ENCODE data around the gene IL17RD. TPM values are rescaled to one million over a fixed set of nuclear protein-coding genes. Genes with fewer than 3 reads are reported as not detected.

IL17RD gene
- total RNA-seq (2013), result 0.06 TPM
- polyA plus RNA-seq, result not detected
- polyA minus RNA-seq, result 0.28 TPM in 1 of 2 replicates, not detected in the other
- 0 to 3.6 (median 0.13) reads per million in 11 experiments for total RNA-seq

DNA sequence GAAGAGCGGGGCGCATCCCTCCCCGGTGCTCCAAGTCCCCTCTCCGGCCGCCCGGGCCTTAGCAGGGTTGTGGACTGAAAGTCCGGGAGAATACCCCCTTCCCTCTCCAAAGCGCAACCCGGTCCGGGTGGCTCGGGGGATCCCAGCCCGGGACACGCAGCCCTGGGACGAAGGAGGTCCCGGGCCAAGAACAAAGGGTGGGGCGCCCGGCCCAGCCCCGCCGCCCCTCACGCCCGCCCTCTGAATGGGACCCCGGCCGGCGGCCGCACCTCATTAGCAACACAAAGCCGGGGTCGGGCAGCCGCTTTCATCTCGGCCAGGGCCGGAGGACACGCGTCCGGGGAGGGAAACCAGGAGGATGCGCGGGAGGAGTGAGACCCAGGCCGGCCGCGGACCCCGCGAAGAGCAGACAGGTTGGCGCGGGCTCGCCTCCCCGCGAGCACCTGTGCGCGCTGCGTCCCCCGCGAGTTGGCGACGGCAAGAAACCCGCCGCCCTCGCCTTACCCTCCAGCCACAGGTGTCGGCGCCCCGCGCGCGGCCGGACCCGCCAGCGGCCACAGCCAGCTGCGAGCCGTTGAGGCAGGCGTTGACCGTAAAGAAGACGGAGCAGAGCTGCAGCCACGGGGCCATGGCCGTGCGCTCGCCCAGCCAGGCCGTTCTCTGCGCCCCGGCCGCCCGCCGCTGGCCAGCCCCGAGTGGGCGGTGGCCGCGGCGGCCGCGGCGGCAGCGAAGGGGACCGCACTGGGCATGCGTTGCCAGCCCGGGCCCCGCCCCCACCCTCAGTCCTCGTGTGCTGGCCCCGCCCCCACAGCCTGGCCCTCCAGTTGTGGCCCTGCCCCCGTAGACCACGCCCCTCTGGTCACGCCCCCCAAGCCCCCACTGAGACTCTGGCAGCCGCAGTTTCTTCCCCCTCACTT, at the start of gene IL17RD:
Gene IL17RD (minus strand): TSS at position 697 of the 917 bp plus-strand sequence. CDS start 67 bp downstream, at position 630.
- under 1% methylated on average over 85 of the region's 98 CpGs for WGBS (ENCODE audit: insufficient coverage)
- H3K27ac Mint-ChIP-seq, result no peak within 1 kb of the TSS
- peak within 1 kb of the TSS; percentile 19 to 74 (median 54) for H3K4me3 ChIP-seq (replicated peaks in 1 of 3; ENCODE audit: low read depth in 2 of 3, low read length in 3 of 3)
- peak within 1 kb of the TSS; percentile 19 for H3K9ac ChIP-seq (ENCODE audit: insufficient read depth, low read length, poor library complexity, severe bottlenecking)
- H4K20me1 ChIP-seq (ENCODE audit: insufficient read depth, low read length), result no peaks in the 10 kb centered on the region
- H3K4me3 Mint-ChIP-seq, result peak within 1 kb of the TSS; percentile 80 to 93
- H3K4me1 ChIP-seq (ENCODE audit: control insufficient read depth in 1 of 2, insufficient read depth in 2 of 2, low read length in 2 of 2), result peaks cover 14 to 17% of the 10 kb centered on the region in 2 donors
- H3K27me3 ChIP-seq (ENCODE audit: control insufficient read depth in 2 of 2, insufficient read depth in 2 of 2, low read length in 2 of 2), result peaks cover 77 to 90% of the 10 kb centered on the region in 2 donors
- H3K27me3 Mint-ChIP-seq (ENCODE audit: low read depth in 3 of 3), result peaks cover 81 to 94% (median 85%) of the 10 kb centered on the region in 3 donors
- peak within 1 kb of the TSS; percentile 93 for H3K4me2 ChIP-seq (replicated peaks; ENCODE audit: extremely low read depth, low read length, poor library complexity, severe bottlenecking)
- H3K4me1 Mint-ChIP-seq, result peaks cover 11% of the 10 kb centered on the region
- no peaks in the 10 kb centered on the region for H3K79me2 ChIP-seq (ENCODE audit: insufficient read depth, low read length)
- no peaks in the 10 kb centered on the region for H3K36me3 ChIP-seq (replicated peaks in 1 of 2; ENCODE audit: control insufficient read depth in 1 of 2, insufficient read depth in 2 of 2, low read length in 2 of 2)
- H3K9me3 Mint-ChIP-seq, result peaks cover 0 to 14% (median 7%) of the 10 kb centered on the region in 7 donors
- no peak within 1 kb of the TSS for H3K27ac ChIP-seq (ENCODE audit: low read depth in 1 of 2, low read length in 2 of 2)
- peaks cover 0 to 11% of the 10 kb centered on the region in 2 donors for H3K36me3 Mint-ChIP-seq
- intact Hi-C loops (cut with micrococcal nuclease), result no loop called here
- TF ChIP-seq, protein P1, sequence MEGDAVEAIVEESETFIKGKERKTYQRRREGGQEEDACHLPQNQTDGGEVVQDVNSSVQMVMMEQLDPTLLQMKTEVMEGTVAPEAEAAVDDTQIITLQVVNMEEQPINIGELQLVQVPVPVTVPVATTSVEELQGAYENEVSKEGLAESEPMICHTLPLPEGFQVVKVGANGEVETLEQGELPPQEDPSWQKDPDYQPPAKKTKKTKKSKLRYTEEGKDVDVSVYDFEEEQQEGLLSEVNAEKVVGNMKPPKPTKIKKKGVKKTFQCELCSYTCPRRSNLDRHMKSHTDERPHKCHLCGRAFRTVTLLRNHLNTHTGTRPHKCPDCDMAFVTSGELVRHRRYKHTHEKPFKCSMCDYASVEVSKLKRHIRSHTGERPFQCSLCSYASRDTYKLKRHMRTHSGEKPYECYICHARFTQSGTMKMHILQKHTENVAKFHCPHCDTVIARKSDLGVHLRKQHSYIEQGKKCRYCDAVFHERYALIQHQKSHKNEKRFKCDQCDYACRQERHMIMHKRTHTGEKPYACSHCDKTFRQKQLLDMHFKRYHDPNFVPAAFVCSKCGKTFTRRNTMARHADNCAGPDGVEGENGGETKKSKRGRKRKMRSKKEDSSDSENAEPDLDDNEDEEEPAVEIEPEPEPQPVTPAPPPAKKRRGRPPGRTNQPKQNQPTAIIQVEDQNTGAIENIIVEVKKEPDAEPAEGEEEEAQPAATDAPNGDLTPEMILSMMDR (IDR thresholded peaks at IDR 0.05), result no peak
- peak; percentile 32 to 62 (median 48) for DNase-seq
- H2AFZ ChIP-seq (ENCODE audit: insufficient read depth, low read depth, low read length, poor library complexity, severe bottlenecking), result peak within 1 kb of the TSS; percentile 75
- H3K9me3 ChIP-seq (replicated peaks in 1 of 2; ENCODE audit: control insufficient read depth in 1 of 2, insufficient read depth in 1 of 2, low read length in 2 of 2), result peaks cover 0 to 13% of the 10 kb centered on the region in 2 donors

GRCh38 chr3:57206423-57206822, 41.3 kb upstream of the IL17RD start:
- Mint-ChIP-seq H3K36me3 (no peaks in the 10 kb centered on the region), H3K4me3 (no peak overlapping the region), H3K9me3 (no peaks in the 10 kb centered on the region), H3K27ac (no peak overlapping the region), H3K27me3 (ENCODE audit: low read depth in 3 of 3) (peaks cover 0 to 2% (median 0%) of the 10 kb centered on the region in 3 donors), H3K4me1 (no peaks in the 10 kb centered on the region)
- H3K36me3 ChIP-seq (replicated peaks in 1 of 2; ENCODE audit: control insufficient read depth in 1 of 2, insufficient read depth in 2 of 2, low read length in 2 of 2), result no peaks in the 10 kb centered on the region
- no peak overlapping the region for H3K4me3 ChIP-seq (replicated peaks in 1 of 3; ENCODE audit: low read depth in 2 of 3, low read length in 3 of 3)
- DNase-seq, result no peak
- no peaks in the 10 kb centered on the region for H3K79me2 ChIP-seq (ENCODE audit: insufficient read depth, low read length)
- no peaks in the 10 kb centered on the region for H3K27me3 ChIP-seq (ENCODE audit: control insufficient read depth in 2 of 2, insufficient read depth in 2 of 2, low read length in 2 of 2)
- no peaks in the 10 kb centered on the region for H3K9me3 ChIP-seq (replicated peaks in 1 of 2; ENCODE audit: control insufficient read depth in 1 of 2, insufficient read depth in 1 of 2, low read length in 2 of 2)
- no peak overlapping the region for H3K9ac ChIP-seq (ENCODE audit: insufficient read depth, low read length, poor library complexity, severe bottlenecking)
- WGBS (ENCODE audit: insufficient coverage), result no CpG with 5 or more reads among the region's 2 CpGs
- H2AFZ ChIP-seq (ENCODE audit: insufficient read depth, low read depth, low read length, poor library complexity, severe bottlenecking), result no peak overlapping the region
- TF ChIP-seq, protein P1 (IDR thresholded peaks at IDR 0.05), result no peak
- H3K27ac ChIP-seq (ENCODE audit: low read depth in 1 of 2, low read length in 2 of 2), result no peak overlapping the region
- intact Hi-C loops (cut with micrococcal nuclease), result no loop called here
- H3K4me2 ChIP-seq (replicated peaks; ENCODE audit: extremely low read depth, low read length, poor library complexity, severe bottlenecking), result no peak overlapping the region
- no peaks in the 10 kb centered on the region for H4K20me1 ChIP-seq (ENCODE audit: insufficient read depth, low read length)
- H3K4me1 ChIP-seq (ENCODE audit: control insufficient read depth in 1 of 2, insufficient read depth in 2 of 2, low read length in 2 of 2), result no peaks in the 10 kb centered on the region

Measured in CD14-positive monocyte (primary cell).